Gastrocnemius medialis (tissue), 4 donors: ENCODE data around the gene PSMA3. TPM values are rescaled to one million over a fixed set of nuclear protein-coding genes. Genes with fewer than 3 reads are reported as not detected.

Source experiments
- ATAC-seq, 2 donors: fragments of 150-250 bp; one replicate each; pipeline ENCODE4 v1.9.1; 2016
- DNase-seq, 2 donors: peaks; one replicate each; pipeline ENCODE4 v3.0.0-alpha.2; 2019
- H3K27ac ChIP-seq, 4 donors: fragments of 200-600 bp; sonication (generic); 1 replicate in 1 of 4; 2 replicates in 3 of 4; pipeline ENCODE4 v1.5.1; 2016 to 2018; ENCODE audit warnings: mild to moderate bottlenecking in 2 of 4, moderate library complexity in 1 of 4
- H3K27me3 ChIP-seq, 3 donors: fragments of 200-600 bp; sonication (generic) in 2 of 3; 1 replicate in 1 of 3; 2 replicates in 2 of 3; pipeline versions ENCODE4 v1.5.1 to v1.6.0; 2016 to 2019; ENCODE audit warnings: mild to moderate bottlenecking in 1 of 3, moderate library complexity in 1 of 3
- H3K36me3 ChIP-seq, 2 donors: fragments of 200-600 bp; sonication (generic) in 1 of 2; one replicate each; pipeline ENCODE4 v1.5.1; 2017 to 2018
- H3K4me1 ChIP-seq, 2 donors: fragments of 200-600 bp; sonication (generic) in 1 of 2; one replicate each; pipeline ENCODE4 v1.5.1; 2016 to 2017; ENCODE audit warnings: mild to moderate bottlenecking in 2 of 2
- H3K4me3 ChIP-seq, 4 donors: fragments of 200-600 bp; sonication (generic) in 3 of 4; 1 replicate in 1 of 4; 2 replicates in 3 of 4; pipeline ENCODE4 v1.5.1; 2016 to 2019; ENCODE audit warnings: mild to moderate bottlenecking in 2 of 4
- H3K9me3 ChIP-seq, 3 donors: fragments of 200-600 bp; sonication (generic) in 2 of 3; 1 replicate in 1 of 3; 2 replicates in 2 of 3; pipeline ENCODE4 v1.5.1; 2016 to 2019
- POLR2A ChIP-seq, 2 donors: fragments of 450-650 bp; IDR thresholded peaks; one replicate each; pipeline ENCODE4 v1.6.1; 2017; ENCODE audit warnings: antibody characterized with exemption in 2 of 2, mild to moderate bottlenecking in 2 of 2, moderate library complexity in 2 of 2
- in situ Hi-C, 4 donors: fragments of 200-750 bp; cut with MboI; loops; one replicate each; pipeline versions ENCODE4 v1.15.0 to v1.8.0; 2017; ENCODE audit warnings: low sequenced_read_pairs in 4 of 4
- intact Hi-C: fragments of 100-400 bp; cut with DNase I; formaldehyde crosslinking; loops from one replicate; pipeline ENCODE4 v1.15.1; 2023; ENCODE audit warnings: low total_unique reads
- total RNA-seq, 4 donors: library from RNA; depleted of rRNA; stranded (reverse); fragments of >200 nt; gene quantifications; one replicate each; pipeline versions ENCODE4 v1.1.0 to v1.2.3, GENCODE V29; 2016
- TF ChIP-seq, protein P1 (sequence below), 5 experiments: fragments of 450-650 bp in 3 of 5; fragments of 200-600 bp in 2 of 5; sonication (generic) in 2 of 5; IDR thresholded peaks in 4 of 5; conservative IDR thresholded peaks in 1 of 5; 1 replicate in 4 of 5; 2 replicates in 1 of 5; pipeline ENCODE4 v1.5.1; 2016 to 2019; ENCODE audit warnings: antibody characterized with exemption in 5 of 5, mild to moderate bottlenecking in 3 of 5, moderate library complexity in 3 of 5

PSMA3 gene
- total RNA-seq, 4 donors from 2014 or later = 200 to 301 (median 217) TPM

DNA sequence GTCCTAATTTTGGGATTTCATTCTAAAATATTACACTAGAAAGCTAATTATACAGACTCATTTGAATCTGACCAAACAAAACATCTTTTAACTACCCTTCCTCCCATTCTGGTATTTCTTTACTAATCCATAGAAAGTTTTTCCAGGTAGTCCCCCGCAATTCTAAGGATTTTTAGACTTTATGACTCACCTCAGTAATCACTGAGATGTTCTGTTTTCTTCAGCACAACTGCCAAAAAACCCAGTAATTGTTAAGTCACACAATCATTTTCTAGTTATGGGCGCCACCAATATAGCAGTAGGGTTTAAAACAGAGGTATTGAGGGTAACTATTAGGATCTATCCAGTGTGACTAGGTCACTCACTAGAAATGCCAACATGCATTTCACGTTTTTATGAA lies 52.1 kb downstream of the PSMA3 start:
- peak overlapping the region; percentile 66 to 96 (median 79) for H3K4me3 ChIP-seq
- no peak for TF ChIP-seq POLR2A (IDR thresholded peaks at IDR 0.05)
- TF ChIP-seq, protein P1, sequence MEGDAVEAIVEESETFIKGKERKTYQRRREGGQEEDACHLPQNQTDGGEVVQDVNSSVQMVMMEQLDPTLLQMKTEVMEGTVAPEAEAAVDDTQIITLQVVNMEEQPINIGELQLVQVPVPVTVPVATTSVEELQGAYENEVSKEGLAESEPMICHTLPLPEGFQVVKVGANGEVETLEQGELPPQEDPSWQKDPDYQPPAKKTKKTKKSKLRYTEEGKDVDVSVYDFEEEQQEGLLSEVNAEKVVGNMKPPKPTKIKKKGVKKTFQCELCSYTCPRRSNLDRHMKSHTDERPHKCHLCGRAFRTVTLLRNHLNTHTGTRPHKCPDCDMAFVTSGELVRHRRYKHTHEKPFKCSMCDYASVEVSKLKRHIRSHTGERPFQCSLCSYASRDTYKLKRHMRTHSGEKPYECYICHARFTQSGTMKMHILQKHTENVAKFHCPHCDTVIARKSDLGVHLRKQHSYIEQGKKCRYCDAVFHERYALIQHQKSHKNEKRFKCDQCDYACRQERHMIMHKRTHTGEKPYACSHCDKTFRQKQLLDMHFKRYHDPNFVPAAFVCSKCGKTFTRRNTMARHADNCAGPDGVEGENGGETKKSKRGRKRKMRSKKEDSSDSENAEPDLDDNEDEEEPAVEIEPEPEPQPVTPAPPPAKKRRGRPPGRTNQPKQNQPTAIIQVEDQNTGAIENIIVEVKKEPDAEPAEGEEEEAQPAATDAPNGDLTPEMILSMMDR (IDR thresholded peaks at IDR 0.05 in 4 of 5, conservative IDR thresholded peaks at IDR 0.05 in 1 of 5) = no peak
- intact Hi-C loops (no loop called here), in situ Hi-C loops (loop anchor here in 3 of 4 donors (10.0 kb wide), 1 partner anchor 52 kb away; the partner anchor contains the start of gene PSMA3 (in 3 of the 3))
- peaks cover 0 to 32% of the 10 kb centered on the region in 2 donors for H3K36me3 ChIP-seq
- peak overlapping the region; percentile 89 to 99 (median 96) for H3K27ac ChIP-seq
- H3K27me3 ChIP-seq = no peaks in the 10 kb centered on the region
- peaks cover 46 to 51% of the 10 kb centered on the region in 2 donors for H3K4me1 ChIP-seq
- no peaks in the 10 kb centered on the region for H3K9me3 ChIP-seq
- ATAC-seq (no peak), DNase-seq (no peak)

GRCh38 chr14:58297412-58297761 lies 52.7 kb downstream of the PSMA3 start:
- Histone ChIP-seq H3K27ac (peak overlapping the region; percentile 89 to 99 (median 96)), H3K4me1 (peaks cover 42 to 52% of the 10 kb centered on the region in 2 donors), H3K4me3 (peak overlapping the region; percentile 66 to 96 (median 79)), H3K9me3 (no peaks in the 10 kb centered on the region), H3K36me3 (peaks cover 0 to 38% of the 10 kb centered on the region in 2 donors), H3K27me3 (no peaks in the 10 kb centered on the region)
- intact Hi-C loops (no loop called here), in situ Hi-C loops (loop anchor here in 3 of 4 donors (10.0 kb wide), 1 partner anchor 53 kb away; the partner anchor contains the start of gene PSMA3 (in 3 of the 3))
- DNase-seq = peak in 1 of 2 donors; percentile 34
- peak; percentile 7 to 9 for ATAC-seq
- no peak for TF ChIP-seq POLR2A (IDR thresholded peaks at IDR 0.05)
- TF ChIP-seq, protein P1 (IDR thresholded peaks at IDR 0.05 in 4 of 5, conservative IDR thresholded peaks at IDR 0.05 in 1 of 5) = no peak

DNA sequence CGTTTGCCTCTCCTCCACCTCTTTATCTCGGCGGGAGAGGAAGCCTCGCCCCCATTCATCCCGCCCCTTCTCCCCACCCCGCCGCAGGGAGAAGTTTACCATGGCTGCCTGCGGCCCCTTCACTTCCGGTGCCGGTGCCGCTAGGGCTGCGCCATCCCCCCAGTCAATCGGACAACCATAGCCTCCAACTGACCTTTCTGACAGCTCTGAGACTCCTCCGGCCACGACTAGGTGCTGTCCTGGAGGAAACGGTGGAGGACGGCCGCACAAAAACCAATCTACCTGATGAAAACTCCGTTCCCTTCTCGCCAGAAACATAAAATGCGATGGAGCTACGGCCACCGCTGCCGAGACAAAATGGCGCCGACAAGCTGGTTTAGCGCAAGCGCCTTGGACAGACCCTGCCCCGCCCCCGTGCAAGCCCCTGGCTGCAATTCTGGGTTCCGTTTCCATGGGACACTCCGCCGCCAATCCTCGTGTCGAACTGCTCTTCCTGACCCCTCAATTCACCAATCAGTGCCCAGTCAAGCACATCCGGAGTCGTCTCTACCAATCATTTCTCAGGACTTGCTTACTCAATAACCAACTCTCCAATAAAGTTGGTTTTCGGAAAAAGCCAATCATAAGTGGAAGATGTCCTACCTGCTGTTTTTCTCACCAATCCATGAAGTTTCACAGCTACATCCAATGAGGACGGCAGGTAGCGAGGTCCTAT lies 53.3 kb downstream of the PSMA3 start:
- intact Hi-C loops (loop anchor here (1.0 to 2.0 kb wide), 3 partner anchors 54 to 129 kb away; partner anchors contain the start of genes ACTR10, KIAA0586, PSMA3 and TIMM9), in situ Hi-C loops (loop anchor here in 3 of 4 donors (10.0 kb wide), 1 partner anchor 53 kb away; the partner anchor contains the start of gene PSMA3 (in 3 of the 3))
- peak; percentile 93 to 96 for ATAC-seq
- DNase-seq = peak; percentile 99
- Histone ChIP-seq H3K36me3 (peaks cover 0 to 37% of the 10 kb centered on the region in 2 donors), H3K27me3 (no peaks in the 10 kb centered on the region), H3K4me3 (peak overlapping the region; percentile 92 to 99 (median 97)), H3K27ac (peak overlapping the region; percentile 89 to 99 (median 97)), H3K9me3 (no peaks in the 10 kb centered on the region), H3K4me1 (peaks cover 37 to 56% of the 10 kb centered on the region in 2 donors)
- TF ChIP-seq POLR2A (IDR thresholded peaks at IDR 0.05) = peak in 1 of 2 donors; percentile 37
- TF ChIP-seq, protein P1 (IDR thresholded peaks at IDR 0.05 in 4 of 5, conservative IDR thresholded peaks at IDR 0.05 in 1 of 5) = peak in 3 of 5 experiments; percentile 12 to 29 (median 20)

DNA sequence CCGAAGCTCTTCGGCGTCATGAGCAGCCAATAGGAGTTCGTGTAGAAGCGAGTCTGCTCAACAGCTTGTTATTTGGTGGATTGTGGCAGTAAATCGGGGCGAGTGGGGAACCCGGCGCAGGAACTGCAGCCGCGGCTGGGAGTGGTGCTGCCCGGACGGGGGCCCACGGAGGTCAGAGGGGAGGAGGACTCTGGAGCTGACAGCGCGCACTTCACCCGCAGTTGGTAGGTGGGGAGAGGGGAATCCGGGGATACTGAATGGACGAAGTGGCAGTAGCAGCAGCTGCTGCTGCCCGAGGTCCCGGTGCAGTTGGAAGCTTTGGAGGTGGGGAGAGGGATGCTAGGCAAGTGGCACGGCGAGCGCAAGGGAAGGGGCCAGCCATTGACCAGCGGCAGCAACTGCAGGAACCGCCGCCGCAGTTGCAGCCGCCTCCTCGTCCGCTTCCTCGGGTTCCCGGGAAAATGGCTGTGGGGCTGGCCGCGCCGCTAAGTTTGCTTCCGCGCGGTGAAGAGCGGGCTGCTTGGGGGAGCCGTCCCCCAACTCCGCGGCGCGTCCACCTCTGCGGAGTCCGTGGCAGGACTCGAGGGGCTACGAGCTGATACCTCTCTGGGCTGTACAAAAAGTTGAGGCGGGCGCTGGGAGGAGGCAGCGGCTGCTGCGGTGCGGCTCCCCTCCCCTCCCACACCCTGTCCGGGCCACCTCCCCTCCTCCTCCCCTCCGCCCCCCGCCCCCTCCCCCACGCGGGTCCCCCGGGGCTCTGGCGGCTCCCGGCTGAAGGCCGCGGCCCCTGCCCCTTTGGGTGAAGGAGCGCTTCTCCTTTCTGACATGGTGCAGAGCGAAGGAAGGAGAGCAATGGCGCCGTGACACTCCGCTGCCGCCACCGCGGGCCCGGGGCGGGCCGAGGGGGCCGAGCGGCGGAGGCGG lies 54.1 kb downstream of the PSMA3 start, which contains the start of gene ARID4A:
Gene ARID4A (plus strand): TSS at position 79 of the 924 bp plus-strand sequence. CDS start 1,300 bp downstream, outside the sequence.
- peak; percentile 76 to 95 for TF ChIP-seq POLR2A (IDR thresholded peaks at IDR 0.05)
- TF ChIP-seq, protein P1 (IDR thresholded peaks at IDR 0.05 in 4 of 5, conservative IDR thresholded peaks at IDR 0.05 in 1 of 5) = no peak
- in situ Hi-C loops = loop anchor here in 3 of 4 donors (10.0 kb wide), 1 partner anchor 54 kb away; the partner anchor contains the start of gene PSMA3 (in 3 of the 3)
- Histone ChIP-seq H3K9me3 (no peaks in the 10 kb centered on the region), H3K27ac (peak within 1 kb of the TSS; percentile 89 to 99 (median 97)), H3K36me3 (peaks cover 0 to 28% of the 10 kb centered on the region in 2 donors), H3K4me3 (peak within 1 kb of the TSS; percentile 92 to 99 (median 97)), H3K4me1 (peaks cover 37 to 47% of the 10 kb centered on the region in 2 donors), H3K27me3 (no peaks in the 10 kb centered on the region)
- DNase-seq = no peak
- intact Hi-C loops = loop anchor here (1.0 to 2.0 kb wide), 3 partner anchors 54 to 128 kb away; partner anchors contain the start of genes ACTR10, KIAA0586, PSMA3 and TIMM9
- ATAC-seq = peak; percentile 15 to 19
